Peyer's patch (tissue), 4 donors: ENCODE data around the gene BAIAP2L2. TPM values are rescaled to one million over a fixed set of nuclear protein-coding genes. Genes with fewer than 3 reads are reported as not detected.
"Not testable (repeated sequence)": the region's sequence is repeated elsewhere in the genome, so short reads cannot be mapped to it uniquely, and the experiment has no call there.

ENCODE experiments used
- DNase-seq, 3 donors: peaks; one replicate each; pipeline ENCODE4 v3.0.0-alpha.2; 2017 to 2019
- H3K27ac ChIP-seq, 4 donors: fragments of 200-600 bp; sonication (generic); one replicate each; pipeline ENCODE4 v1.5.1; 2016 to 2019
- H3K27me3 ChIP-seq, 2 donors: fragments of 200-600 bp; sonication (generic); one replicate each; pipeline ENCODE4 v1.5.1; 2019
- H3K36me3 ChIP-seq, 3 donors: fragments of 200-600 bp; sonication (generic); one replicate each; pipeline ENCODE4 v1.5.1; 2016 to 2019
- H3K4me1 ChIP-seq, 4 donors: fragments of 200-600 bp; sonication (generic); one replicate each; pipeline ENCODE4 v1.5.1; 2016 to 2019
- H3K4me3 ChIP-seq, 4 donors: fragments of 200-600 bp; sonication (generic); 1 replicate in 3 of 4; 2 replicates in 1 of 4; pipeline ENCODE4 v1.5.1; 2016 to 2019; ENCODE audit warnings: mild to moderate bottlenecking in 1 of 4
- H3K9me3 ChIP-seq, 4 donors: fragments of 200-600 bp; sonication (generic); one replicate each; pipeline ENCODE4 v1.5.1; 2016 to 2019; ENCODE audit warnings: mild to moderate bottlenecking in 1 of 4
- CTCF ChIP-seq, 6 experiments: fragments of 450-650 bp in 4 of 6; fragments of 200-600 bp in 2 of 6; sonication (generic) in 1 of 6; IDR thresholded peaks; one replicate each; pipeline ENCODE4 v1.5.1; 2017 to 2019; ENCODE audit warnings: antibody characterized with exemption in 6 of 6, mild to moderate bottlenecking in 3 of 6, moderate library complexity in 1 of 6
- POLR2A ChIP-seq, 2 donors: fragments of 450-650 bp; IDR thresholded peaks; one replicate each; pipeline ENCODE4 v1.5.1; 2017; ENCODE audit warnings: antibody characterized with exemption in 2 of 2, mild to moderate bottlenecking in 2 of 2, moderate library complexity in 2 of 2
- total RNA-seq, 4 donors: library from RNA; depleted of rRNA; stranded (reverse); fragments of >200 nt; gene quantifications; one replicate each; pipeline ENCODE4 v1.1.0, GENCODE V29; 2016

The BAIAP2L2 gene
- 100 to 1,000 TPM in 3 of 4 donors, 10 to 100 TPM in 1; 83.3 to 421 (median 306) TPM for total RNA-seq

- TF ChIP-seq POLR2A (IDR thresholded peaks at IDR 0.05) (peak; percentile 84 to 90), CTCF (IDR thresholded peaks at IDR 0.05) (peak in 1 of 6 experiments; percentile 1)
- Histone ChIP-seq H3K9me3 (no peaks in the 10 kb centered on the region), H3K27ac (peak within 1 kb of the TSS in 3 of 4 donors; percentile 89 to 97 (median 96)), H3K36me3 (peaks cover 0 to 10% (median 0%) of the 10 kb centered on the region in 3 donors), H3K27me3 (no peaks in the 10 kb centered on the region), H3K4me1 (peaks cover 0 to 26% (median 0%) of the 10 kb centered on the region in 4 donors), H3K4me3 (peak within 1 kb of the TSS in 3 of 4 donors; percentile 36 to 73 (median 69))
- DNase-seq: peak in 2 of 3 donors; percentile 85 to 86
These were observed at the start of gene BAIAP2L2 for GRCh38 chr22:38110008-38110862. Gene BAIAP2L2, minus strand, starts transcription at chr22:38110684. Its CDS starts 159 bp downstream, at chr22:38110525.

- Histone ChIP-seq H3K4me3 (no peak overlapping the region), H3K36me3 (no peaks in the 10 kb centered on the region), H3K27ac (no peak overlapping the region), H3K4me1 (peaks cover 0 to 8% (median 0%) of the 10 kb centered on the region in 4 donors), H3K27me3 (no peaks in the 10 kb centered on the region), H3K9me3 (no peaks in the 10 kb centered on the region)
- DNase-seq: no peak
- TF ChIP-seq CTCF (IDR thresholded peaks at IDR 0.05) (no peak), POLR2A (IDR thresholded peaks at IDR 0.05) (no peak)
These were observed 45.2 kb upstream of the BAIAP2L2 start for GRCh38 chr22:38155703-38156102.

- not testable (repeated sequence) for H3K4me3 ChIP-seq, H3K9me3 ChIP-seq, DNase-seq, H3K27me3 ChIP-seq, H3K4me1 ChIP-seq, H3K36me3 ChIP-seq
- H3K27ac ChIP-seq: peak overlapping the region in 1 of 4 donors; percentile 29
These were observed 44.1 kb upstream of the BAIAP2L2 start for GRCh38 chr22:38154563-38154915.

- Histone ChIP-seq H3K4me3 (no peak overlapping the region), H3K36me3 (no peaks in the 10 kb centered on the region), H3K27me3 (no peaks in the 10 kb centered on the region), H3K9me3 (no peaks in the 10 kb centered on the region), H3K27ac (peak overlapping the region in 3 of 4 donors; percentile 29 to 70 (median 34)), H3K4me1 (peaks cover 0 to 8% (median 0%) of the 10 kb centered on the region in 4 donors)
- peak in 2 of 3 donors; percentile 62 for DNase-seq
- no peak for TF ChIP-seq POLR2A (IDR thresholded peaks at IDR 0.05)
- TF ChIP-seq CTCF (IDR thresholded peaks at IDR 0.05): peak in 2 of 6 experiments; percentile 3 to 14
These were observed 43.5 kb upstream of the BAIAP2L2 start for GRCh38 chr22:38153821-38154562.

GRCh38 chr22:38151126-38151500 lies 40.6 kb upstream of the BAIAP2L2 start:
- Histone ChIP-seq H3K27me3 (no peaks in the 10 kb centered on the region), H3K27ac (no peak overlapping the region), H3K4me3 (no peak overlapping the region), H3K4me1 (peaks cover 0 to 8% (median 0%) of the 10 kb centered on the region in 4 donors), H3K36me3 (no peaks in the 10 kb centered on the region), H3K9me3 (no peaks in the 10 kb centered on the region)
- TF ChIP-seq POLR2A (IDR thresholded peaks at IDR 0.05) (no peak), CTCF (IDR thresholded peaks at IDR 0.05) (no peak)
- DNase-seq: no peak

GRCh38 chr22:38148245-38148644 lies 37.8 kb upstream of the BAIAP2L2 start:
- no peak for TF ChIP-seq POLR2A (IDR thresholded peaks at IDR 0.05)
- TF ChIP-seq CTCF (IDR thresholded peaks at IDR 0.05): no peak
- Histone ChIP-seq H3K4me1 (no peaks in the 10 kb centered on the region), H3K36me3 (no peaks in the 10 kb centered on the region), H3K9me3 (no peaks in the 10 kb centered on the region), H3K27me3 (no peaks in the 10 kb centered on the region), H3K27ac (no peak overlapping the region), H3K4me3 (no peak overlapping the region)
- DNase-seq: no peak

GRCh38 chr22:38146166-38146565 lies 35.7 kb upstream of the BAIAP2L2 start:
- peak in 1 of 3 donors; percentile 18 for DNase-seq

More at GRCh38 chr22:38146166-38146565, 35.7 kb upstream of the BAIAP2L2 start:
- H3K9me3 ChIP-seq, H3K27ac ChIP-seq, H3K4me3 ChIP-seq, H3K27me3 ChIP-seq, H3K4me1 ChIP-seq, H3K36me3 ChIP-seq: not testable (repeated sequence)
